H9 (cell line): ENCODE measurements around the gene DCDC1. TPM values are rescaled to one million over a fixed set of nuclear protein-coding genes. Genes with fewer than 3 reads are reported as not detected.

Experiments used
- DNase-seq: peaks from one replicate; pipeline ENCODE4 v3.0.0-alpha.2; 2017
- H2AFZ ChIP-seq: one replicate; pipeline ENCODE4 v1.6.1; 2013; ENCODE audit warnings: mild to moderate bottlenecking, low read length, control low read depth, moderate library complexity
- H2AK5ac ChIP-seq: 2 replicates; pipeline ENCODE4 v1.6.1; 2013; ENCODE audit warnings: low read length, control low read depth, mixed read lengths; ENCODE audit not compliant: insufficient read length
- H2BK120ac ChIP-seq: one replicate; pipeline ENCODE4 v1.6.1; 2013; ENCODE audit warnings: low read depth, mild to moderate bottlenecking, low read length, control low read depth, inconsistent platforms; ENCODE audit not compliant: poor library complexity, severe bottlenecking
- H2BK12ac ChIP-seq: 2 replicates; pipeline ENCODE4 v1.6.1; 2013; ENCODE audit warnings: low read length, control low read depth, mixed read lengths, low read depth; ENCODE audit not compliant: insufficient read length
- H2BK15ac ChIP-seq: 2 replicates; pipeline ENCODE4 v1.6.1; 2013; ENCODE audit warnings: low read depth, low read length, control low read depth
- H2BK20ac ChIP-seq: one replicate; pipeline ENCODE4 v1.6.1; 2013; ENCODE audit warnings: low read depth, mild to moderate bottlenecking, low read length, control low read depth, inconsistent platforms; ENCODE audit not compliant: poor library complexity, severe bottlenecking
- H2BK5ac ChIP-seq: 2 replicates; pipeline ENCODE4 v1.6.1; 2013; ENCODE audit warnings: low read length, control low read depth, mixed read lengths; ENCODE audit not compliant: insufficient read length
- H3K14ac ChIP-seq: 2 replicates; pipeline ENCODE4 v1.6.1; 2013; ENCODE audit warnings: low read length, control low read depth; ENCODE audit not compliant: insufficient read depth
- H3K18ac ChIP-seq: 2 replicates; pipeline ENCODE4 v1.6.1; 2013; ENCODE audit warnings: low read depth, mild to moderate bottlenecking, mixed read lengths, low read length, control low read depth; ENCODE audit not compliant: insufficient read length
- H3K23ac ChIP-seq: 2 replicates; pipeline ENCODE4 v1.6.1; 2013; ENCODE audit warnings: low read length, control low read depth, mixed read lengths, low read depth; ENCODE audit not compliant: insufficient read length
- H3K23me2 ChIP-seq: 2 replicates; pipeline ENCODE4 v1.6.1; 2013; ENCODE audit warnings: low read depth, mild to moderate bottlenecking, mixed read lengths, low read length, control low read depth; ENCODE audit not compliant: insufficient read length, poor library complexity, severe bottlenecking
- H3K27ac ChIP-seq: 2 replicates; pipeline ENCODE4 v1.5.1; 2013; ENCODE audit warnings: low read length, control low read depth, mixed read lengths, low read depth; ENCODE audit not compliant: insufficient read length
- H3K27me3 ChIP-seq: 2 replicates; pipeline ENCODE4 v1.6.1; 2013; ENCODE audit warnings: low read length, control low read depth, inconsistent platforms; ENCODE audit not compliant: insufficient read depth
- H3K4ac ChIP-seq: 2 replicates; pipeline ENCODE4 v1.6.1; 2013; ENCODE audit warnings: low read depth, mild to moderate bottlenecking, control low read depth, inconsistent platforms, low read length, moderate library complexity
- H3K4me1 ChIP-seq: 2 replicates; pipeline ENCODE4 v1.6.1; 2013; ENCODE audit warnings: low read length, control low read depth, inconsistent platforms; ENCODE audit not compliant: insufficient read depth
- H3K4me2 ChIP-seq: 2 replicates; pipeline ENCODE4 v1.6.1; 2013; ENCODE audit warnings: low read length, control low read depth, mixed read lengths; ENCODE audit not compliant: insufficient read length, insufficient read depth
- H3K56ac ChIP-seq: 2 replicates; pipeline ENCODE4 v1.6.1; 2013; ENCODE audit warnings: low read depth, mild to moderate bottlenecking, mixed read lengths, low read length, control low read depth; ENCODE audit not compliant: insufficient read length
- H3K79me1 ChIP-seq: 2 replicates; pipeline ENCODE4 v1.6.1; 2013; ENCODE audit warnings: low read depth, mild to moderate bottlenecking, moderate library complexity, low read length, control low read depth, inconsistent platforms; ENCODE audit not compliant: insufficient read depth, poor library complexity, severe bottlenecking
- H3K79me2 ChIP-seq: 2 replicates; pipeline ENCODE4 v1.6.1; 2013; ENCODE audit warnings: low read length, control low read depth, inconsistent platforms; ENCODE audit not compliant: insufficient read depth
- H3K9ac ChIP-seq: 2 replicates; pipeline ENCODE4 v1.6.1; 2013; ENCODE audit warnings: low read length, control low read depth, mixed read lengths; ENCODE audit not compliant: insufficient read length; ENCODE audit errors: extremely low read depth
- H3K9me3 ChIP-seq: one replicate; pipeline ENCODE4 v1.6.1; 2013; ENCODE audit warnings: low read depth, low read length, inconsistent platforms; ENCODE audit not compliant: control insufficient read depth
- H3T11ph ChIP-seq: one replicate; pipeline ENCODE4 v1.6.1; 2013; ENCODE audit warnings: mild to moderate bottlenecking, low read length, control low read depth, inconsistent platforms
- H4K20me1 ChIP-seq: one replicate; pipeline ENCODE4 v1.6.1; 2013; ENCODE audit not compliant: control insufficient read depth, insufficient read length, insufficient read depth
- H4K5ac ChIP-seq: 2 replicates; pipeline ENCODE4 v1.6.1; 2013; ENCODE audit warnings: low read depth, mild to moderate bottlenecking, mixed read lengths, low read length, control low read depth; ENCODE audit not compliant: insufficient read length
- H4K8ac ChIP-seq: replicated peaks from 2 replicates; pipeline ENCODE4 v1.6.1; 2013; ENCODE audit warnings: low read length, control low read depth, mixed read lengths, low read depth; ENCODE audit not compliant: insufficient read length
- H4K91ac ChIP-seq: 2 replicates; pipeline ENCODE4 v1.6.1; 2013; ENCODE audit warnings: low read depth, mild to moderate bottlenecking, moderate library complexity, mixed read lengths, low read length, control low read depth; ENCODE audit not compliant: insufficient read length
- H3K27ac Mint-ChIP-seq, 3 experiments: 2 replicates in 2 of 3; 3 replicates in 1 of 3; pipeline ENCODE4 v1.8.0; 2020 to 2021; ENCODE audit warnings: mixed read lengths in 3 of 3, mild to moderate bottlenecking in 1 of 3, moderate library complexity in 1 of 3
- H3K27me3 Mint-ChIP-seq: 2 replicates; pipeline ENCODE4 v1.8.0; 2021; ENCODE audit warnings: low read depth, mild to moderate bottlenecking, moderate library complexity, mixed read lengths
- H3K36me3 Mint-ChIP-seq, 3 experiments: 2 replicates in 2 of 3; 3 replicates in 1 of 3; pipeline ENCODE4 v1.8.0; 2020 to 2021; ENCODE audit warnings: low read depth in 3 of 3, mixed read lengths in 3 of 3; ENCODE audit not compliant: insufficient read depth in 1 of 3
- H3K4me1 Mint-ChIP-seq, 2 experiments: 2 replicates each; pipeline ENCODE4 v1.8.0; 2020; ENCODE audit warnings: mixed read lengths in 2 of 2
- H3K4me3 Mint-ChIP-seq, 2 experiments: 2 replicates in 1 of 2; 3 replicates in 1 of 2; pipeline ENCODE4 v1.8.0; 2020 to 2021; ENCODE audit warnings: mild to moderate bottlenecking in 2 of 2, mixed read lengths in 2 of 2, moderate library complexity in 1 of 2
- H3K9me3 Mint-ChIP-seq, 2 experiments: 2 replicates in 1 of 2; 3 replicates in 1 of 2; pipeline ENCODE4 v1.8.0; 2020; ENCODE audit warnings: mild to moderate bottlenecking in 2 of 2, mixed read lengths in 2 of 2, moderate library complexity in 1 of 2
- WGBS: extraction: QIAGEN DNeasy Blood & Tissue Kit; methylation state at CpG from one replicate; pipeline ENCODE4 v1.1.7; 2013; ENCODE audit warnings: missing lambda C conversion rate, low lambda C conversion rate, mixed read lengths; ENCODE audit not compliant: insufficient read length; ENCODE audit errors: extremely low coverage; 5-methylcytosine and 5-hydroxymethylcytosine counted together
- total RNA-seq: library from RNA; stranded (reverse); gene quantifications from 2 replicates; pipeline ENCODE4 v1.2.1, GENCODE V29; 2021
- TF ChIP-seq, protein P1 (sequence below): fragments of 200-600 bp; sonication (generic); conservative IDR thresholded peaks from 3 replicates; pipeline ENCODE4 v1.8.0; 2021; ENCODE audit warnings: antibody characterized with exemption, mild to moderate bottlenecking

Gene DCDC1
- total RNA-seq, 1 experiment from 2014 or later = 0.09 TPM

DNA sequence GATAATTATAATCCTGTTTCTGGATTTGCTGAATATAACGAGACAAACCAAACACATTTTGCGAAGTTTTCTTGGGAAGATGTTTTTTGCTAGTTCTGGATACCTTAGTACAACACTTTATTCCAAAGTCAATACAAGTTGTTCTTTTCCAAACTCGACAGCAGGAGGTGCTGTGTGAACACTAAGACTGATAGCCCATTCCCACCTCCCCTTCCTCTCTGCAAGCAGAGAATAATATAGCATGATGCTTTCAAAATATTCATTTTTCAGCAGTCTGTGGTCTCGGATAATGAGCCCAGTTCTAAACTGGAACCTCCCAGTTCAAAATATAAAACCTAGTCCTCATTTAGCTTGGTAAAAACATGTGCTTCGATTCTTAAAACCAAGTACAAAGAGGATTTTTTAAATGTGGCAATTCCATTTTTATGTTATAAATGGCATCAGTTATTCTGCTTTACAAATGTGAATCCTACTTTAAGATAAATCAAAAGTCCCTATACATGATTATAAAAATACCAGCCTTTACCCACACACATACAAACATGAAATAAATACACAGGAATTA lies 129.1 kb downstream of the DCDC1 start:
- H2AK5ac ChIP-seq = no peak overlapping the region
- H3K23me2 ChIP-seq = no peaks in the 10 kb centered on the region
- Mint-ChIP-seq H3K9me3 (no peaks in the 10 kb centered on the region), H3K27ac (no peak overlapping the region), H3K36me3 (no peaks in the 10 kb centered on the region), H3K4me1 (peaks cover 38 to 49% of the 10 kb centered on the region in 2 experiments), H3K27me3 (no peaks in the 10 kb centered on the region), H3K4me3 (no peak overlapping the region)
- no peak overlapping the region for H2AFZ ChIP-seq
- H3K18ac ChIP-seq = no peak overlapping the region
- TF ChIP-seq, protein P1, sequence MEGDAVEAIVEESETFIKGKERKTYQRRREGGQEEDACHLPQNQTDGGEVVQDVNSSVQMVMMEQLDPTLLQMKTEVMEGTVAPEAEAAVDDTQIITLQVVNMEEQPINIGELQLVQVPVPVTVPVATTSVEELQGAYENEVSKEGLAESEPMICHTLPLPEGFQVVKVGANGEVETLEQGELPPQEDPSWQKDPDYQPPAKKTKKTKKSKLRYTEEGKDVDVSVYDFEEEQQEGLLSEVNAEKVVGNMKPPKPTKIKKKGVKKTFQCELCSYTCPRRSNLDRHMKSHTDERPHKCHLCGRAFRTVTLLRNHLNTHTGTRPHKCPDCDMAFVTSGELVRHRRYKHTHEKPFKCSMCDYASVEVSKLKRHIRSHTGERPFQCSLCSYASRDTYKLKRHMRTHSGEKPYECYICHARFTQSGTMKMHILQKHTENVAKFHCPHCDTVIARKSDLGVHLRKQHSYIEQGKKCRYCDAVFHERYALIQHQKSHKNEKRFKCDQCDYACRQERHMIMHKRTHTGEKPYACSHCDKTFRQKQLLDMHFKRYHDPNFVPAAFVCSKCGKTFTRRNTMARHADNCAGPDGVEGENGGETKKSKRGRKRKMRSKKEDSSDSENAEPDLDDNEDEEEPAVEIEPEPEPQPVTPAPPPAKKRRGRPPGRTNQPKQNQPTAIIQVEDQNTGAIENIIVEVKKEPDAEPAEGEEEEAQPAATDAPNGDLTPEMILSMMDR = peak; percentile 84
- H3K9me3 ChIP-seq = no peaks in the 10 kb centered on the region
- H2BK20ac ChIP-seq = no peak overlapping the region
- no peak overlapping the region for H2BK5ac ChIP-seq
- WGBS = no CpG with 5 or more reads among the region's 5 CpGs
- H2BK12ac ChIP-seq = no peak overlapping the region
- no peak overlapping the region for H3K4me2 ChIP-seq
- no peak overlapping the region for H2BK15ac ChIP-seq
- H4K5ac ChIP-seq = no peak overlapping the region
- no peak overlapping the region for H3K27ac ChIP-seq
- peak; percentile 40 for DNase-seq
- H3K79me2 ChIP-seq = no peaks in the 10 kb centered on the region
- peaks cover 4% of the 10 kb centered on the region for H3K4me1 ChIP-seq
- no peak overlapping the region for H3K23ac ChIP-seq
- no peak overlapping the region for H3K56ac ChIP-seq
- H3K4ac ChIP-seq = no peak overlapping the region
- H4K8ac ChIP-seq = no peak overlapping the region
- H4K91ac ChIP-seq = no peak overlapping the region
- no peak overlapping the region for H3T11ph ChIP-seq
- H3K14ac ChIP-seq = no peak overlapping the region
- H3K27me3 ChIP-seq = no peaks in the 10 kb centered on the region
- no peaks in the 10 kb centered on the region for H4K20me1 ChIP-seq
- no peaks in the 10 kb centered on the region for H3K79me1 ChIP-seq
- H3K9ac ChIP-seq = no peak overlapping the region
- no peak overlapping the region for H2BK120ac ChIP-seq
